Neural crest cell (in vitro differentiated cells): ENCODE results near the gene LSM12. TPM values are rescaled to one million over a fixed set of nuclear protein-coding genes. Genes with fewer than 3 reads are reported as not detected.
A peak's percentile ranks its signal among the peaks of the same experiment; 100 is the strongest.

Experiments
- DNase-seq: peaks from one replicate; pipeline ENCODE4 v3.0.0; 2021; ENCODE audit warnings: low read depth, mixed read lengths, low spot score
- H3K27ac Mint-ChIP-seq: one replicate; pipeline ENCODE4 v1.8.0; 2021; ENCODE audit warnings: mild to moderate bottlenecking, mixed read lengths; ENCODE audit not compliant: unreplicated experiment
- H3K27me3 Mint-ChIP-seq: 2 replicates; pipeline ENCODE4 v1.8.0; 2021; ENCODE audit warnings: low read depth, mild to moderate bottlenecking, mixed read lengths
- H3K36me3 Mint-ChIP-seq: 2 replicates; pipeline ENCODE4 v1.8.0; 2021; ENCODE audit warnings: low read depth, mild to moderate bottlenecking, mixed read lengths
- H3K4me1 Mint-ChIP-seq: 2 replicates; pipeline ENCODE4 v1.8.0; 2021; ENCODE audit warnings: mixed read lengths
- H3K4me3 Mint-ChIP-seq: one replicate; pipeline ENCODE4 v1.8.0; 2021; ENCODE audit warnings: mild to moderate bottlenecking, mixed read lengths
- H3K9me3 Mint-ChIP-seq: 2 replicates; pipeline ENCODE4 v1.8.0; 2021; ENCODE audit warnings: mixed read lengths
- CTCF ChIP-seq: fragments of 200-600 bp; sonication (generic); conservative IDR thresholded peaks from 2 replicates; pipeline ENCODE4 v1.5.0; 2021; ENCODE audit warnings: antibody characterized with exemption, mild to moderate bottlenecking
- total RNA-seq: library from RNA; stranded (reverse); gene quantifications from 2 replicates; pipeline ENCODE4 v1.2.1, GENCODE V29; 2021

Gene LSM12
- total RNA-seq, 1 donor from 2014 or later = 60.9 TPM

- H3K9me3 Mint-ChIP-seq = no peaks in the 10 kb centered on the region
- H3K36me3 Mint-ChIP-seq = peaks cover 3% of the 10 kb centered on the region
- H3K27ac Mint-ChIP-seq = no peak overlapping the region
- peaks cover 48% of the 10 kb centered on the region for H3K4me1 Mint-ChIP-seq
- H3K4me3 Mint-ChIP-seq = peak overlapping the region; percentile 51
- TF ChIP-seq CTCF = no peak
- H3K27me3 Mint-ChIP-seq = no peaks in the 10 kb centered on the region
- no peak for DNase-seq
These were observed 19.4 kb upstream of the LSM12 start for GRCh38 chr17:44085908-44086307.

GRCh38 chr17:44084921-44085320, 18.4 kb upstream of the LSM12 start:
- no peak for DNase-seq
- Mint-ChIP-seq H3K27me3 (no peaks in the 10 kb centered on the region), H3K27ac (peak overlapping the region; percentile 93), H3K4me3 (peak overlapping the region; percentile 27), H3K36me3 (peaks cover 10% of the 10 kb centered on the region), H3K4me1 (peaks cover 57% of the 10 kb centered on the region), H3K9me3 (no peaks in the 10 kb centered on the region)
- TF ChIP-seq CTCF = no peak

- H3K4me1 Mint-ChIP-seq = peaks cover 60% of the 10 kb centered on the region
- H3K27me3 Mint-ChIP-seq = no peaks in the 10 kb centered on the region
- H3K27ac Mint-ChIP-seq = peak overlapping the region; percentile 67
- DNase-seq = no peak
- H3K36me3 Mint-ChIP-seq = peaks cover 13% of the 10 kb centered on the region
- peak; percentile 46 for TF ChIP-seq CTCF
- no peaks in the 10 kb centered on the region for H3K9me3 Mint-ChIP-seq
- H3K4me3 Mint-ChIP-seq = peak overlapping the region; percentile 62
These were observed 17.7 kb upstream of the LSM12 start for GRCh38 chr17:44084131-44084538.

- Mint-ChIP-seq H3K27me3 (no peaks in the 10 kb centered on the region), H3K9me3 (no peaks in the 10 kb centered on the region), H3K4me1 (peaks cover 58% of the 10 kb centered on the region), H3K27ac (no peak overlapping the region), H3K4me3 (no peak overlapping the region), H3K36me3 (peaks cover 15% of the 10 kb centered on the region)
- DNase-seq = no peak
- TF ChIP-seq CTCF = no peak
These were observed 16.9 kb upstream of the LSM12 start for GRCh38 chr17:44083250-44083849.

GRCh38 chr17:44082256-44082927, 15.9 kb upstream of the LSM12 start:
- Mint-ChIP-seq H3K27me3 (no peaks in the 10 kb centered on the region), H3K4me1 (peaks cover 49% of the 10 kb centered on the region), H3K4me3 (peak overlapping the region; percentile 63), H3K27ac (peak overlapping the region; percentile 94), H3K9me3 (no peaks in the 10 kb centered on the region), H3K36me3 (peaks cover 15% of the 10 kb centered on the region)
- TF ChIP-seq CTCF = no peak
- DNase-seq = no peak
